ENCODE measurements around the gene DYNLT4. TPM values are rescaled to one million over a fixed set of nuclear protein-coding genes. Genes with fewer than 3 reads are reported as not detected.

The DYNLT4 gene
- total and polyA plus RNA-seq, 2 of the 13 experiments (the other 11 are each of a cell fraction or from before 2014, with no cell fraction given): 0.77 TPM; not detected in 1

GRCh38 chr1:44786841-44787426 is 20.2 kb downstream of the DYNLT4 start (continued):
- peak; percentile 9; the same call in 1 of the 2 replicates for TF ChIP-seq ZFP91 (CRISPR knock-in tag; IDR thresholded peaks at IDR 0.05; ENCODE audit: borderline replicate concordance)
- TF ChIP-seq FOXC1 (CRISPR knock-in tag; IDR thresholded peaks at IDR 0.05; ENCODE audit: borderline replicate concordance): 0 out of 2 replicates have a peak, but pooled peaks have one; percentile 43
- 0 out of 2 replicates have a peak, but pooled peaks have one; percentile 22 for TF ChIP-seq MTA1 (CRISPR knock-in tag; IDR thresholded peaks at IDR 0.05; ENCODE audit: borderline replicate concordance)
- TF ChIP-seq, protein P1, sequence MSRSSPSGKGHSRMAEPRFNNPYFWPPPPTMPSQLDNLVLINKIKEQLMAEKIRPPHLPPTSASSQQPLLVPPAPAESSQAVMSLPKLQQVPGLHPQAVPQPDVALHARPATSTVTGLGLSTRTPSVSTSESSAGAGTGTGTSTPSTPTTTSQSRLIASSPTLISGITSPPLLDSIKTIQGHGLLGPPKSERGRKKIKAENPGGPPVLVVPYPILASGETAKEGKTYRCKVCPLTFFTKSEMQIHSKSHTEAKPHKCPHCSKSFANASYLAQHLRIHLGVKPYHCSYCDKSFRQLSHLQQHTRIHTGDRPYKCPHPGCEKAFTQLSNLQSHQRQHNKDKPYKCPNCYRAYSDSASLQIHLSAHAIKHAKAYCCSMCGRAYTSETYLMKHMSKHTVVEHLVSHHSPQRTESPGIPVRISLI (CRISPR knock-in tag; IDR thresholded peaks at IDR 0.05; ENCODE audit: borderline replicate concordance): peak; percentile 32; the same call in 1 of the 2 replicates
- peak; percentile 45; the same call in 1 of the 2 replicates for TF ChIP-seq CEBPB (IDR thresholded peaks at IDR 0.05; ENCODE audit: borderline replicate concordance, low read depth, low read length)
- TF ChIP-seq ZNF121 (CRISPR knock-in tag; IDR thresholded peaks at IDR 0.05): peak; percentile 96
- TF ChIP-seq MAFG (CRISPR knock-in tag; IDR thresholded peaks at IDR 0.05): no peak
- no peak for TF ChIP-seq SIX4 (CRISPR knock-in tag; IDR thresholded peaks at IDR 0.05)
- no peak for TF ChIP-seq NFRKB (IDR thresholded peaks at IDR 0.05)
- TF ChIP-seq ZNF350 (CRISPR knock-in tag; IDR thresholded peaks at IDR 0.05; ENCODE audit: borderline replicate concordance, low read depth): 0 out of 2 replicates have a peak, but pooled peaks have one; percentile 5
- no peak for TF ChIP-seq HMGXB4 (CRISPR knock-in tag; IDR thresholded peaks at IDR 0.05; ENCODE audit: borderline replicate concordance in 1 of 2, low read depth in 1 of 2)
- TF ChIP-seq CEBPG (CRISPR knock-in tag; IDR thresholded peaks at IDR 0.05): 0 out of 2 replicates have a peak, but pooled peaks have one; percentile 27
- TF ChIP-seq TBX2 (CRISPR knock-in tag; IDR thresholded peaks at IDR 0.05; ENCODE audit: borderline replicate concordance): 0 out of 2 replicates have a peak, but pooled peaks have one; percentile 8
- TF ChIP-seq ZNF3 (CRISPR knock-in tag; IDR thresholded peaks at IDR 0.05): no peak
- TF ChIP-seq EP300 (IDR thresholded peaks at IDR 0.05; ENCODE audit: low read depth in 2 of 2, low read length in 2 of 2): no peak
- TF ChIP-seq EP300 (CRISPR knock-in tag; IDR thresholded peaks at IDR 0.05; ENCODE audit: borderline replicate concordance): no peak
